ENCODE results near the gene FIGLA.

FIGLA gene

DNA sequence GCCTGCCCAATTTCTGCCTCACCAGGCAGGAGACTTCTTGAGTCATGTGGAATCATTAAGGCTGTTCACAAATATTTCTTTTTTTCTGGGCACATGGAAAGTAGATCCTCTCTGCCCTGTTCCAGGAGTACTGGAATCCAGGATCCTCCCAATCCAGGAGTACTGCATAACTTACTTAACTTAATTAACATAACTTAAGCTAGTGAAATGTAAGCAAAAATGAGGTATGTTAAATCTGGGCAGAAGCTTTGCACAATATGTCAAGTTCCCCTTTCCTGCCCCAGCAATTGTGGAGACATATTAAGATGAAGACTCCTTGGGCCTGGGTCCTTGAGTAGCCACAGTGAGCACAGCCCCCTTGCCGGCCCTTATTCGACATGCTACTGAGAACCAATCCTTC, 41.9 kb upstream of the FIGLA start:
- in situ Hi-C loops (cut with MboI; ENCODE audit: low sequenced_read_pairs, unreplicated experiment) = no loop called here
- TF ChIP-seq, protein P1, sequence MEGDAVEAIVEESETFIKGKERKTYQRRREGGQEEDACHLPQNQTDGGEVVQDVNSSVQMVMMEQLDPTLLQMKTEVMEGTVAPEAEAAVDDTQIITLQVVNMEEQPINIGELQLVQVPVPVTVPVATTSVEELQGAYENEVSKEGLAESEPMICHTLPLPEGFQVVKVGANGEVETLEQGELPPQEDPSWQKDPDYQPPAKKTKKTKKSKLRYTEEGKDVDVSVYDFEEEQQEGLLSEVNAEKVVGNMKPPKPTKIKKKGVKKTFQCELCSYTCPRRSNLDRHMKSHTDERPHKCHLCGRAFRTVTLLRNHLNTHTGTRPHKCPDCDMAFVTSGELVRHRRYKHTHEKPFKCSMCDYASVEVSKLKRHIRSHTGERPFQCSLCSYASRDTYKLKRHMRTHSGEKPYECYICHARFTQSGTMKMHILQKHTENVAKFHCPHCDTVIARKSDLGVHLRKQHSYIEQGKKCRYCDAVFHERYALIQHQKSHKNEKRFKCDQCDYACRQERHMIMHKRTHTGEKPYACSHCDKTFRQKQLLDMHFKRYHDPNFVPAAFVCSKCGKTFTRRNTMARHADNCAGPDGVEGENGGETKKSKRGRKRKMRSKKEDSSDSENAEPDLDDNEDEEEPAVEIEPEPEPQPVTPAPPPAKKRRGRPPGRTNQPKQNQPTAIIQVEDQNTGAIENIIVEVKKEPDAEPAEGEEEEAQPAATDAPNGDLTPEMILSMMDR (IDR thresholded peaks at IDR 0.05; ENCODE audit: borderline replicate concordance, control extremely low read depth, extremely low read depth, insufficient read depth, missing control alignments) = no peak
- no peak for DNase-seq (ENCODE audit: low spot score)

DNA sequence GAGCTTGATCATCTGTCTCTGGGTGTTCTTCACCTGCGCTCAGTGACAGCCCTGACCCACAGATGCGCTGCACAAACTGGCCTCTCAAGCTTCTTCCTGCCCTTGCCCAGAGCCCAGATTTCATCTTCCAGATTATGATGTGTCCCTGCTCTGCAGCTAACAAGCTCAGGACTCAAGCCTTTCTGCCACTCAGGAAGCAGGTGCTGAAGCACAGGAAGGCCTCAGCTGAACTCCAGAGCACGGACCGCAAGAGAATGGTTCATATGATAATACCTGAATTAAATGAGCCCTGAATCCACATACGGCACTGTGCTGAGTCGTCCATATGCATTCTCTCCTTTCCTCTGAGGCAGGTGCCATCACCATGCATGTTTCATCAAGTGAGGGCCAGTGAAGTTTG, 41.4 kb upstream of the FIGLA start:
- TF ChIP-seq, protein P1 (IDR thresholded peaks at IDR 0.05; ENCODE audit: borderline replicate concordance, control extremely low read depth, extremely low read depth, insufficient read depth, missing control alignments) = no peak
- in situ Hi-C loops (cut with MboI; ENCODE audit: low sequenced_read_pairs, unreplicated experiment) = no loop called here
- DNase-seq (ENCODE audit: low spot score) = no peak

DNA sequence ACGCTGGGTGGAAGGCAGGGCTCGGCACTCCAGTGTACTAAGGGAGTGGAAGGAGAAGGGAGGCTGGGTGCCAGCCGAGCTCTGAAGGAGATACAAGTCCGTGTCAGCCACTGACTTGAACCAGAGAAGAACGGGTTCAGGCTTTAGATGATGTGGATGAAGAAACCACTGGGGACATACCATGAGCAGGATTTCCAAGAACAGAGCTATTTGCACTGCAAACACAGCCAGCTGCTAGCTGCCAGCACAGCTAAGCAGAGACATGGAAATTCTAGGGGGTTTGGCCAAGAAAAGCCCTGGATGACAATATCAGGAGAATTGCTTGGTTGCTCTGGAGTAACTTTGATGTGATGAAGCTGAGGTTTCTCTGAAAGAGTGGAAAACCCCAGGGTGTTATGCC, 39.9 kb upstream of the FIGLA start:
- in situ Hi-C loops (cut with MboI; ENCODE audit: low sequenced_read_pairs, unreplicated experiment) = no loop called here
- TF ChIP-seq, protein P1 (IDR thresholded peaks at IDR 0.05; ENCODE audit: borderline replicate concordance, control extremely low read depth, extremely low read depth, insufficient read depth, missing control alignments) = no peak
- no peak for DNase-seq (ENCODE audit: low spot score)

DNA sequence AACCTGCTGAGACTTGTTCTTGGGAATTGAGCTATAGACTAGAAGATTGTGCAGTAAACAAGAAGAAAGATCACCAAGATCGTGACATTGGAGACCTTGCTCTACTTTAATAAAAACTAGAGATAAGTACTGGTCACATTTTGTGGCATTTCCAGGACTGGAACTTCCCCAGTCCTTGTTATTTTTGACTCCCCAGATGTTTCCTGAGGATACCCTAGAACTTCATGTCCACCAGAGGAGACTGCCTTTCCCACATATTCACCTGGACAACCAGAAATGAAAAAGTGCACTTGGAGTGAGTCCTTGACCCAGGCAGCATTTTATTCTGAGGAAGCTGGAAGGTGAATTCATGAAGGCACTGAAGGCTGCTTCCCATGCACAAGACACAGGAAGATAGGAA, 39.5 kb upstream of the FIGLA start:
- DNase-seq (ENCODE audit: low spot score) = no peak
- TF ChIP-seq, protein P1 (IDR thresholded peaks at IDR 0.05; ENCODE audit: borderline replicate concordance, control extremely low read depth, extremely low read depth, insufficient read depth, missing control alignments) = no peak
- in situ Hi-C loops (cut with MboI; ENCODE audit: low sequenced_read_pairs, unreplicated experiment) = no loop called here

DNA sequence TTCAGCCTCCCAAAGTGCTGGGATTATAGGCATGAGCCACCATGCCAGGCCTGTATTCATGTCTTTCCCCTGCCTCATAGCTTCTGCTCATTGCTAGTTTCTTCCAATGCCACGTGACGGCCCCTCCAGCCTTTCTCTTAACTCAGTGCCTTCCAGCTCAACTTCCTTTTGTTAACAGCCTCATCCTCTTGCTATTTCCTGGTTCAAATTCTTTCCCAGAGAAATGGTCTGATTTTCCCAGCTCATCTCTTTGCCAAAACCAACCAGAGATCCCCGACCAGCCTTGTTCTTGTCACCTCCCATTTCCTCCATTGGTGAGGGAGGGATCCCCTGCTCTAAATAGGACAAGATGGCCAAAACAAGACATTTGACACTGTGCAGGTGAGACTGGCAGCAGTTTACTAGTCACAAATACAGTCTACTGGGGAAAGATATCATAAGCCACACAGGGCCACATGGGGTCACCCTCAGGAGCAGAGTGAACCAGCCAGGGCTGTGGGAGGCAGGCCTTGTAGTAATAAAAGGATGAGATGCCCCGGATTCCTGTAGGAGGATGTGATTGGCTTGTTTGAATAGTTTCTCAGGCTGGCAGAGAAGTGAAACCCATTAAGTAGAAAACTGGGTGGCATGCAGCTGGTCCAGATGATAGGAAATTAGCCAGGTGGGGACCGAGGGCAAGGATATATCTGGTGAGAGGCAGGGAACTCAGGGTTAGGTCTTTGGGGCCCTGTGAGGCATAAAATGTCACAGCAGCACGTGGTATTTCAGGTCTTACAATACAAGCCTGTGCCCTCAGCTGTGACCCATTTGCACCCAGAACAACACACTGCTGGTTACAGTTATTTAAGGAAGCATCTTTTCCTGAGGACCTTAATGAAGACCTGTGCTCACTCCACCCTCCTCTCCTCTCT, 38.7 kb upstream of the FIGLA start:
- in situ Hi-C loops (cut with MboI; ENCODE audit: low sequenced_read_pairs, unreplicated experiment) = no loop called here
- TF ChIP-seq, protein P1 (IDR thresholded peaks at IDR 0.05; ENCODE audit: borderline replicate concordance, control extremely low read depth, extremely low read depth, insufficient read depth, missing control alignments) = no peak
- DNase-seq (ENCODE audit: low spot score) = no peak

DNA sequence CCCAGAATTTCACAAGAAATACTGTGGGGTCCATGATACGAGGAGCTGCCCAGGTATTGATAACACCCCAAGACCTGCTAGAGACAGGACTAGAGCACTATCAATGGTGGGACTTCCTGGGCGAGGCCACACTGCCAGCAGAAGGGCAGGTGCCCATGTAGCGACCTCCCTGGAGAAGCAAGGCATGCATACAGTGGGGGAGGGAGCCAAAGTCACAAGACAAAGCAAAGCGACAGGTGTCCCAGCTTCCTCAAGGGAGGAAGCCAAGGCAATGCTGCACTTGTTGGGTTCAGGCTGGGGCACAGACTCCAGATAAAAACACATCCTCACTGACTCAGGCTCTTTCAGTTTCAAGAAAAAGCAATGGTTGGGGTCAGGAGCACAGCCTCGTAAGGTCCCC, 37.7 kb upstream of the FIGLA start:
- in situ Hi-C loops (cut with MboI; ENCODE audit: low sequenced_read_pairs, unreplicated experiment) = no loop called here
- TF ChIP-seq, protein P1 (IDR thresholded peaks at IDR 0.05; ENCODE audit: borderline replicate concordance, control extremely low read depth, extremely low read depth, insufficient read depth, missing control alignments) = no peak
- no peak for DNase-seq (ENCODE audit: low spot score)

Data from GM13976 (cell line).